ENCODE results near the gene RCAN1. TPM values are rescaled to one million over a fixed set of nuclear protein-coding genes. Genes with fewer than 3 reads are reported as not detected.

RCAN1 gene
- total RNA-seq, 1 donor from 2014 or later, result 61.5 TPM

Other genes with a start within 250 kb of the RCAN1 start
- 3.3 and 3.9 TPM in 2 replicates for gene SMIM11, start 239.6 kb downstream of the RCAN1 start, total RNA-seq
- not detected in 2 replicates for gene SMIM34, start 191.2 kb downstream of the RCAN1 start, total RNA-seq
- gene KCNE1, start 102.9 kb downstream of the RCAN1 start, total RNA-seq, result 0.44 and 0.59 TPM in 2 replicates
- 0.16 and 0.40 TPM in 2 replicates for gene CLIC6, start 53.9 kb upstream of the RCAN1 start, total RNA-seq

All from osteocyte (in vitro differentiated cells).